ENCODE measurements around the gene ITSN1. TPM values are rescaled to one million over a fixed set of nuclear protein-coding genes. Genes with fewer than 3 reads are reported as not detected.

Gene ITSN1
- polyA plus RNA-seq, 1 donor from 2014 or later = 35.1 TPM

DNA sequence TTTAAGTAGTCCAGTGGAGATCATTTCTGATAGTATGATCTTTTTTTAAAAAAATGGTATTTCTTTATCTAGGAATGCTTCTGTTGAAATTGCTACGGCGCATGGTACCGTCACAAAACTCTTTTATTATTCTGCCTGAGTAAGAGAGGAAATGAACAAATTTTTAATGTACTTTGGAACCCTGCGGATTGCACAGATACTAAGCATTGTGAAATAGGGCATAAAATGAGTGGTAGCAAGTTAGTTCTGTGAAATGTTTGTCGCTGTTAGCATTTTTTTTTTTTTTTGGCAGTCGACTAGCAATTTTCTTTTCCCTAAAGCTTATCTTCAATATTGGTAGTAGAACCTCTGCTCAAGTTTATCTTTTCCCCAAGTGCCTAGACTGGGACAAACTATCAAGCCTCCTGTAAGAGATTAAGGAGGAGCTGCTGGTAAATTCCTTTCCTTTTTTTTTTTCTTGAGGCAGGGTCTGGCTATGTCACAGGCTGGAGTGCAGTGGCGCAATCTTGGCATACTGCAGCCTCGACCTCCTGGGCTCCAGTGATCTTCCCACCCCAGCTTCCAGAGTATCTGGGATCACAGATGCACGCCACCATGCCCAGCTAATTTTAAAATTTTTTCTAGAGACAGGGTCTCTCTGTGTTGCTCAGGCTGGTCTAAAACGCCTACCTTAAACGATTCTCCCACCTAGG lies 2.2 kb downstream of the ITSN1 start:
- TF ChIP-seq EZH2 (IDR thresholded peaks at IDR 0.05; ENCODE audit: borderline replicate concordance, insufficient read depth, low read length, poor library complexity, severe bottlenecking) (no peak), EP300 (conservative IDR thresholded peaks at IDR 0.05; ENCODE audit: poor library complexity, severe bottlenecking) (no peak), SMC3 (conservative IDR thresholded peaks at IDR 0.05; ENCODE audit: poor library complexity) (no peak), RAD21 (conservative IDR thresholded peaks at IDR 0.05) (no peak), TAF1 (IDR thresholded peaks at IDR 0.05; ENCODE audit: low read depth) (no peak), MXI1 (conservative IDR thresholded peaks at IDR 0.05; ENCODE audit: poor library complexity, severe bottlenecking) (no peak), POLR2AphosphoS5 (IDR thresholded peaks at IDR 0.05) (no peak)
- TF ChIP-seq, protein P1, sequence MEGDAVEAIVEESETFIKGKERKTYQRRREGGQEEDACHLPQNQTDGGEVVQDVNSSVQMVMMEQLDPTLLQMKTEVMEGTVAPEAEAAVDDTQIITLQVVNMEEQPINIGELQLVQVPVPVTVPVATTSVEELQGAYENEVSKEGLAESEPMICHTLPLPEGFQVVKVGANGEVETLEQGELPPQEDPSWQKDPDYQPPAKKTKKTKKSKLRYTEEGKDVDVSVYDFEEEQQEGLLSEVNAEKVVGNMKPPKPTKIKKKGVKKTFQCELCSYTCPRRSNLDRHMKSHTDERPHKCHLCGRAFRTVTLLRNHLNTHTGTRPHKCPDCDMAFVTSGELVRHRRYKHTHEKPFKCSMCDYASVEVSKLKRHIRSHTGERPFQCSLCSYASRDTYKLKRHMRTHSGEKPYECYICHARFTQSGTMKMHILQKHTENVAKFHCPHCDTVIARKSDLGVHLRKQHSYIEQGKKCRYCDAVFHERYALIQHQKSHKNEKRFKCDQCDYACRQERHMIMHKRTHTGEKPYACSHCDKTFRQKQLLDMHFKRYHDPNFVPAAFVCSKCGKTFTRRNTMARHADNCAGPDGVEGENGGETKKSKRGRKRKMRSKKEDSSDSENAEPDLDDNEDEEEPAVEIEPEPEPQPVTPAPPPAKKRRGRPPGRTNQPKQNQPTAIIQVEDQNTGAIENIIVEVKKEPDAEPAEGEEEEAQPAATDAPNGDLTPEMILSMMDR (IDR thresholded peaks at IDR 0.05; ENCODE audit: poor library complexity, severe bottlenecking) = no peak
- TF ChIP-seq, protein P2, sequence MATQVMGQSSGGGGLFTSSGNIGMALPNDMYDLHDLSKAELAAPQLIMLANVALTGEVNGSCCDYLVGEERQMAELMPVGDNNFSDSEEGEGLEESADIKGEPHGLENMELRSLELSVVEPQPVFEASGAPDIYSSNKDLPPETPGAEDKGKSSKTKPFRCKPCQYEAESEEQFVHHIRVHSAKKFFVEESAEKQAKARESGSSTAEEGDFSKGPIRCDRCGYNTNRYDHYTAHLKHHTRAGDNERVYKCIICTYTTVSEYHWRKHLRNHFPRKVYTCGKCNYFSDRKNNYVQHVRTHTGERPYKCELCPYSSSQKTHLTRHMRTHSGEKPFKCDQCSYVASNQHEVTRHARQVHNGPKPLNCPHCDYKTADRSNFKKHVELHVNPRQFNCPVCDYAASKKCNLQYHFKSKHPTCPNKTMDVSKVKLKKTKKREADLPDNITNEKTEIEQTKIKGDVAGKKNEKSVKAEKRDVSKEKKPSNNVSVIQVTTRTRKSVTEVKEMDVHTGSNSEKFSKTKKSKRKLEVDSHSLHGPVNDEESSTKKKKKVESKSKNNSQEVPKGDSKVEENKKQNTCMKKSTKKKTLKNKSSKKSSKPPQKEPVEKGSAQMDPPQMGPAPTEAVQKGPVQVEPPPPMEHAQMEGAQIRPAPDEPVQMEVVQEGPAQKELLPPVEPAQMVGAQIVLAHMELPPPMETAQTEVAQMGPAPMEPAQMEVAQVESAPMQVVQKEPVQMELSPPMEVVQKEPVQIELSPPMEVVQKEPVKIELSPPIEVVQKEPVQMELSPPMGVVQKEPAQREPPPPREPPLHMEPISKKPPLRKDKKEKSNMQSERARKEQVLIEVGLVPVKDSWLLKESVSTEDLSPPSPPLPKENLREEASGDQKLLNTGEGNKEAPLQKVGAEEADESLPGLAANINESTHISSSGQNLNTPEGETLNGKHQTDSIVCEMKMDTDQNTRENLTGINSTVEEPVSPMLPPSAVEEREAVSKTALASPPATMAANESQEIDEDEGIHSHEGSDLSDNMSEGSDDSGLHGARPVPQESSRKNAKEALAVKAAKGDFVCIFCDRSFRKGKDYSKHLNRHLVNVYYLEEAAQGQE (IDR thresholded peaks at IDR 0.05; ENCODE audit: borderline replicate concordance) = no peak
- peak overlapping the region; percentile 77 for H3K4me3 ChIP-seq (ENCODE audit: low read length)
- H3K27me3 ChIP-seq (ENCODE audit: insufficient read depth, low read depth, low read length) = no peaks in the 10 kb centered on the region
- no peaks in the 10 kb centered on the region for H3K36me3 ChIP-seq (ENCODE audit: insufficient read depth, low read length)
- H2AFZ ChIP-seq (ENCODE audit: low read depth, low read length) = no peak overlapping the region
- no peaks in the 10 kb centered on the region for H3K9me2 ChIP-seq (ENCODE audit: insufficient read depth, low read length)
- peaks cover 76% of the 10 kb centered on the region for H3K79me2 ChIP-seq (replicated peaks; ENCODE audit: insufficient read depth, low read length)
- no peaks in the 10 kb centered on the region for H3K9me3 ChIP-seq (ENCODE audit: low read length)
- H3F3A ChIP-seq (ENCODE audit: insufficient read depth, low read length, poor library complexity, severe bottlenecking) = no peaks in the 10 kb centered on the region
- H3K27ac ChIP-seq (ENCODE audit: low read length) = peak overlapping the region; percentile 85
- H3K4me2 ChIP-seq (ENCODE audit: low read length) = peak overlapping the region; percentile 57
- peaks cover 3% of the 10 kb centered on the region for H4K20me1 ChIP-seq (ENCODE audit: insufficient read depth)
- peak overlapping the region; percentile 84 for H3K9ac ChIP-seq (ENCODE audit: low read length)

DNA sequence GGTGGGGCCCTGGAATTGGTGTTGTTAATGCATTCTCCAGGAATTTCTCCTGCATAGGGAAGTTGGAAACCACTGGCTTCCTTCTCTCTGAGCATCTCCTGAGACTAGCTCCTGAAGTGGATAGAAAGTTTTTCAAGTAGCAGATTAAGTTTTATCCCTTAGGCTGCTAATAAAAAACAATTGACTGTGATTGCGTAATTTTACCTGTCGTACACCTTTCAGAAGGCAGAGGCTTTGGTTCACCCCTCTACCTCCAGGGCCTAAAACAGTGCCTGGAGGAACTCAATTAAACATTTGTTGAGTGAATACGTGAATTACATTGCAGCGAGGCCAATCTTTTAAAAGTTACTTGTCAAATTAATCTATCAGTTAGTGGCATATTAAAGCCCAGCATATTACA lies 3.4 kb downstream of the ITSN1 start:
- H3K9me3 ChIP-seq (ENCODE audit: low read length) = no peaks in the 10 kb centered on the region
- H4K20me1 ChIP-seq (ENCODE audit: insufficient read depth) = peaks cover 3% of the 10 kb centered on the region
- TF ChIP-seq RAD21 (conservative IDR thresholded peaks at IDR 0.05) (no peak), POLR2AphosphoS5 (IDR thresholded peaks at IDR 0.05) (no peak), EZH2 (IDR thresholded peaks at IDR 0.05; ENCODE audit: borderline replicate concordance, insufficient read depth, low read length, poor library complexity, severe bottlenecking) (no peak), EP300 (conservative IDR thresholded peaks at IDR 0.05; ENCODE audit: poor library complexity, severe bottlenecking) (no peak)
- TF ChIP-seq, protein P1 (IDR thresholded peaks at IDR 0.05; ENCODE audit: poor library complexity, severe bottlenecking) = no peak
- TF ChIP-seq, protein P2 (IDR thresholded peaks at IDR 0.05; ENCODE audit: borderline replicate concordance) = no peak
- H3K27ac ChIP-seq (ENCODE audit: low read length) = no peak overlapping the region
- no peak overlapping the region for H3K4me3 ChIP-seq (ENCODE audit: low read length)
- no peaks in the 10 kb centered on the region for H3K27me3 ChIP-seq (ENCODE audit: insufficient read depth, low read depth, low read length)
- H3K9me2 ChIP-seq (ENCODE audit: insufficient read depth, low read length) = no peaks in the 10 kb centered on the region
- no peak overlapping the region for H3K9ac ChIP-seq (ENCODE audit: low read length)
- H2AFZ ChIP-seq (ENCODE audit: low read depth, low read length) = no peak overlapping the region
- H3F3A ChIP-seq (ENCODE audit: insufficient read depth, low read length, poor library complexity, severe bottlenecking) = no peaks in the 10 kb centered on the region
- no peak overlapping the region for H3K4me2 ChIP-seq (ENCODE audit: low read length)
- H3K36me3 ChIP-seq (ENCODE audit: insufficient read depth, low read length) = no peaks in the 10 kb centered on the region
- peaks cover 75% of the 10 kb centered on the region for H3K79me2 ChIP-seq (replicated peaks; ENCODE audit: insufficient read depth, low read length)
